Esophagus squamous epithelium (tissue), 4 donors: Measurements from ENCODE around the gene CENPU.

Experiments
- POLR2A ChIP-seq, 4 donors: fragments of 450-650 bp; IDR thresholded peaks; one replicate each; pipeline ENCODE4 v1.6.1; 2017; ENCODE audit warnings: antibody characterized with exemption in 4 of 4, mild to moderate bottlenecking in 4 of 4, moderate library complexity in 3 of 4
- TF ChIP-seq, protein P1 (sequence below), 6 experiments: fragments of 450-650 bp in 4 of 6; fragments of 200-600 bp in 2 of 6; sonication (generic) in 2 of 6; IDR thresholded peaks; one replicate each; pipeline ENCODE4 v1.5.1; 2016 to 2019; ENCODE audit warnings: antibody characterized with exemption in 6 of 6, mild to moderate bottlenecking in 4 of 6, moderate library complexity in 4 of 6

DNA sequence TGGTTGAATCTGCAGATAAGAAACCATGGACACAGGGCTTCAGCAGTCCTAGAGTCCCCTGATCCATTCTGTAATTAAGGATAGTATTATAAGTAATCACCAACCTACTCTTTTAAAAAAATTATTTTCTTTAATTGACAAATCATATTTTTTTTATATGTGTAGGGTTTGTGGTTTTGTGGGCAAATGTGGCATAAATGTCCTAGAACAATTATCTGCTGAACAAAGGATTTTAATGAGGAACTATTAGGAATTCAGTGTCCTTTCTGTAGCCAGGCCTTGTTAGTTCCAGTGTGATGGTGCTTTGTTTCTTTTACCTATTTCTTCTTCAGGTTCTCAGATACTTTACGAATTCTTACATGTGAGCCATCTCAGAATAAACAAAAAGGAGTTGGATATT, 52.0 kb downstream of the CENPU start:
- TF ChIP-seq, protein P1, sequence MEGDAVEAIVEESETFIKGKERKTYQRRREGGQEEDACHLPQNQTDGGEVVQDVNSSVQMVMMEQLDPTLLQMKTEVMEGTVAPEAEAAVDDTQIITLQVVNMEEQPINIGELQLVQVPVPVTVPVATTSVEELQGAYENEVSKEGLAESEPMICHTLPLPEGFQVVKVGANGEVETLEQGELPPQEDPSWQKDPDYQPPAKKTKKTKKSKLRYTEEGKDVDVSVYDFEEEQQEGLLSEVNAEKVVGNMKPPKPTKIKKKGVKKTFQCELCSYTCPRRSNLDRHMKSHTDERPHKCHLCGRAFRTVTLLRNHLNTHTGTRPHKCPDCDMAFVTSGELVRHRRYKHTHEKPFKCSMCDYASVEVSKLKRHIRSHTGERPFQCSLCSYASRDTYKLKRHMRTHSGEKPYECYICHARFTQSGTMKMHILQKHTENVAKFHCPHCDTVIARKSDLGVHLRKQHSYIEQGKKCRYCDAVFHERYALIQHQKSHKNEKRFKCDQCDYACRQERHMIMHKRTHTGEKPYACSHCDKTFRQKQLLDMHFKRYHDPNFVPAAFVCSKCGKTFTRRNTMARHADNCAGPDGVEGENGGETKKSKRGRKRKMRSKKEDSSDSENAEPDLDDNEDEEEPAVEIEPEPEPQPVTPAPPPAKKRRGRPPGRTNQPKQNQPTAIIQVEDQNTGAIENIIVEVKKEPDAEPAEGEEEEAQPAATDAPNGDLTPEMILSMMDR (IDR thresholded peaks at IDR 0.05), result no peak
- TF ChIP-seq POLR2A (IDR thresholded peaks at IDR 0.05), result no peak
